ENCODE results near the gene FGFBP1.

The FGFBP1 gene

DNA sequence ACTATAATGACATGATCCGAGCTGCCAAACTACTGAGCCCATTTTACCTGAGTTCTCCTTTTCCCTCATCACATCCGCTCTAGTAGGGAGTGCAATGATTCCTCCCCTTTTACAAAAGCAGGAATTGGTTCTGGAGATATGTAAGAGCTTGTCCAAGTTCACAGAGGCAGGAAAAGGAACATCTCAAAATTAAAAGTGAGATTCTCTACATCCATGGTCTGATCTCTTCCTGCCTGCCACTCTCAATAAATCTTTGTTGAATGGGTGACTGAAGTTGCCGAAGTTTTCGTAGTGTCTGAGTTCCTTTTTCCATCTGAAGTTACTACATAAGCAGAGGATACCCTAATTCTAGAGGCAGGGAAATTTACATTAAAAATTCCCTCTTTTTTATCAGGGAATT is at the start of gene FGFBP1:
TSS of gene FGFBP1 (minus strand) at position 101 of the 400 bp plus-strand sequence. CDS start 2,108 bp downstream, outside the sequence.
- DNase-seq, result no peak

- no peak for DNase-seq
Observed at GRCh38 chr4:15988222-15988621, 49.7 kb upstream of the FGFBP1 start.

- no peak for DNase-seq
Observed at GRCh38 chr4:15986907-15987306, 48.4 kb upstream of the FGFBP1 start.

DNA sequence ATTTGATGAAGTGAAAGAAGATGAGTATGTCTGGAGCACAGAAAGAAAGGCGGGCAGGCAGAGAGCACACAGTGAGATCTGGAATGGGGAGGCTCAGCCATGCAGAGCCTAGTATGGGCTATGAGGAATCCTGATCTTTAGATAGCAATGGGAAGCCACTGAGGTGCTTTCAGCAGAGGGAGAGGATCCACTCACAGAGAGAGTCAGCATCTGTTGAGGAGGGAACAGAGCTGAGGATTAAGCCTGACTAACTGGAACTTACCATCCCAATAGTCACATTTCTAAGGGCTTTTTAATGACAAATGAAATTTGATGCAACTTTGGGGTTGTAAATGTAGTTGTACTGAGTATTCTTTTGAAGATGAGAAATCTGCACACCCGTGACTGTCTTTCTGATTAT is 45.1 kb upstream of the FGFBP1 start:
- DNase-seq, result no peak

GRCh38 chr4:15982842-15983524 is 44.4 kb upstream of the FGFBP1 start:
- DNase-seq, result peak; percentile 24

DNA sequence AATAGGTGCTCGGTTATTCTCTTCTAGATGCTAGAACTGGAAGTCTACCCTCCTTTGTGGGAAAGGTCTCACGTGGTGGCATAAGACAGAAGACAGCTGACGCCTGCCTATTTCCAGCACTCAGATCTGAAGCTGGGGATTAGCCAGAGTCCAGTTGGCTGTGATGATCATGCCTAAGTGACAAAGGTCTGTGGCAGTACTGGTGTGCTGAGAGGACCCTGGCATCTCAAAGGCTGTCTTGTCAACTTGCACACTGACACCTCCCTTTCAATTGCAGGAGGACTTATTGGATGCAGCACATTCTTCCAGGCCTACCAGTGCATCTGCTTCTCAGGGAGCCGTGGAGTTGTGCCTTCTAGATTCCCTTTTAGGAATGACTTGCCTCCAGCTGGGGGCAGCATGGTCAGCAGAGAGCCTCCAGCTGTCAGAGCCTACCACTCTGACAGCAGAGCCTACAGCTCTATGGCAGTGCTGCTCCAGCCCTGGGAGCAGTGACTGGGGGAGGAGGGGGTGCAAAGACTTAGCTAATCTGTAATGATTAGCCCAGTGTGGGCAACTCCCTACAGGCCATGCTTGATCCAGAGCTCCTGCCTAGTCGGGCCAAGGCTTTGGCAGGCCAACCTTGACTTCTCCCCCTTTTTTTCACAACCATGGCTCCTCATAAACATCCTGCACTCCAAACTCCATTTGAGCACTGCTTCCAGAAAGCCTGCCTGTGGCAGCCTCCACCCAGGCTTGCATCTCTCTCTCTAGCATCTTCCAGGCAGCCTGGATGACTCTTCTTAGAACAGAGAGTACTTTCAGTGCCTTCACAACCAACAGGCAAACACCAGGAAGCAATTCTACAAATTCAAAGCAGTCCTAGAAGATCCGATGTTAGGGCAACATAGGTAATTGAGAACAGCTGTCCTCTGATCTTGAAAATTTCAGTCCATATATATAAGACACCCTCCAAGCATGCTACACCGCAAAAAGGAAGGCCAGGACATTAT is 38.2 kb upstream of the FGFBP1 start:
- DNase-seq, result no peak

GRCh38 chr4:15971068-15971801 is 32.7 kb upstream of the FGFBP1 start:
- DNase-seq, result no peak

DNA sequence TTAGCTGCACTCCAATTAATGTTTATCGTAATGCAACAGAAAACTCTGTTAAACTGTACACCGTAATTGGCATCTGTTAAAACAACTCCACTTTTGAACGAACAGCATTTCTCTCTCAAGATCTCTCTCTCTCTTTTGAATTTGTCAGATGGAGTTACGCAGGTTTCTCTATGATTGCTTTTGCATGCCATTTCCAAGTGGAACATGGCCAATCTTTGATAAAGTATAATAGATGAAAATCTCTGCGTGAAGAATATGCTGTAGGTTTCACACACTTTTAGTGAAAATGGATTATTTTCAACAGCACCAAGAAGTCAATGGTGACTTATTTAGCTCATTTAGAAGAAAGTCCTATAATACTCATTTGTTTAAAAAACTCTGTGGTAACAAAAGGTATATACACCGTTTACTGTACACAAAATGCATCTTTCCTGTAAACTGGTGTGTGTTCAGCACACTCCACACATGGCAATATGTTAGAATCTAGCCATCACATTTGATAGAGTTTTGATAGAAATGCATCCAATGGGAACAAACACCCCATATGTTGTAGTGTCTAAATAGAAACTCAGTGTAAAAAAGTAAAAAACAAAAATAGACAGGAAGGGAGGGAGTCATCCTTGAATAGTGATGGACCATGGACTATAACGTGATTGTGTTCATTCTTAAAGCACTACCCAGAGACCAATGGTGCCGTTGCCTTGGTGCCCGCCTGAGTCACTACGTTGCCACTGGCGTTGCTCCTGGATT is 30.2 kb upstream of the FGFBP1 start:
- DNase-seq, result no peak

DNA sequence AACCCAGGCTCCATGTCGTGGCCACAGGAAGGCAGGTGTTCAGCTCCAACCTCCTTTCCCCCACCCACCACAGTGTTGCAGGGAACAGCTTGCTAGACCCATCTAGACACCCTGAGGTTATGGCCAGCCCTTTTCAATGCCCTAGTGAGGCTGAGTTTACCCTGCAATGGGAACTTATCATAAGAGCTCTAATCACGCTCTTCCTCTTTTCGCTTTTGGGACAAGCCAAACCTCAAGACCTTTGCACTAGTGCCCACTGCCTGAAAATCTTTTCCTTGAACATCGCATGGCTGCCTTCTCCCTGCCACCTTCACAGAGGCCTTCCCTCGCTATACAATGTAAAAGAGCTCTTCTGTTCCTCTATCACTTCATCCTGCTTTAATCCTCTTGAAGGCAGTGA is 26.8 kb upstream of the FGFBP1 start:
- DNase-seq, result no peak

GRCh38 chr4:15964159-15964558 is 25.6 kb upstream of the FGFBP1 start:
- no peak for DNase-seq

DNA sequence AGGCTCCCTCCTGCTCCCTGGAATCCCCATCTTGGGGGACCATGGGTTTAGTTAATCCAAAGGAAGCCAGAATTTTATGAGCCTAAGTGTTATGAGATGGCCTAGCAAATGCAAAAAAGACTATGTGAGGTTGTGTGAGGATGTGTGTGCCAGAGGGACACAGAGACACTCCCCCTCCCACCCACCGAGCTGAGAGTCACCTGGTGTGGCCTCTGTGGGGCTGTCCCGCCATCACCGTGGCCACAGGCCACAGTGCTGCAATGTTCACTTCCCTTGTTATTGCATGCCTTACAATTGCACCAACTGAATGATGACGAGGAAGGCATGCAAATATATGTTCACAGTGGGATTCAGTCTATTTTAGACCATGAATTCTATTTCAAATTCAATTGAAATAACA is 25.0 kb upstream of the FGFBP1 start:
- no peak for DNase-seq

DNA sequence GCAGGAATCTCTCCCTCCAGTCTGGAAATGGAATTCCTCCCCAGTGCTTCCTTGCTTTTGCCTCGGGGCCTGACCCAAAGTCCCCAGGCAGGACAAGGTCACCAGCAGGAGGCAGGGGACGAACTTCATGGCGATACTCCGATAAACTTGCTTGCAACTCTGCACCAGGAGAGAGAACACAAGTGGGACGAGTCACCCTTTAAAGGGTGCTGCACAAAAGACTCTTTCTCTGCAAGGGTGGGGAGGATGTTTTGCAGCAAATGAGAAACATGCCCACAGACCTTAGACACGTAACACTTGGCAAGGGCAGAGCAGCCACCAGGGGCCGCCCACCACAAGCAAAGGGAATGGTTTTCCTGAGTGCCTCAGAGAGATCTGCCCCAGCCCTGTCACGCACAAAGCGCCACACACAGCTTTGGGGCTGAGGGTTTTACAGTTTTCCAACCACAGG is 24.5 kb upstream of the FGFBP1 start, which contains the start of gene FGFBP2:
TSS of gene FGFBP2 (minus strand) at position 175 of the 451 bp plus-strand sequence. CDS start at position 129, 46 bp downstream.
- DNase-seq, result peak; percentile 62

GRCh38 chr4:15961781-15962510 is 23.4 kb upstream of the FGFBP1 start:
- no peak for DNase-seq

GRCh38 chr4:15958562-15958961 is 20.0 kb upstream of the FGFBP1 start:
- DNase-seq, result no peak

GRCh38 chr4:15956179-15956850 is 17.8 kb upstream of the FGFBP1 start:
- DNase-seq, result peak; percentile 58

- peak; percentile 14 for DNase-seq
Observed at GRCh38 chr4:15955670-15956069, 17.1 kb upstream of the FGFBP1 start.

GRCh38 chr4:15953625-15954024 is 15.1 kb upstream of the FGFBP1 start:
- DNase-seq, result no peak

- DNase-seq, result no peak
Observed at GRCh38 chr4:15951781-15952180, 13.2 kb upstream of the FGFBP1 start.

- DNase-seq, result no peak
Observed at GRCh38 chr4:15948826-15949225, 10.3 kb upstream of the FGFBP1 start.

DNA sequence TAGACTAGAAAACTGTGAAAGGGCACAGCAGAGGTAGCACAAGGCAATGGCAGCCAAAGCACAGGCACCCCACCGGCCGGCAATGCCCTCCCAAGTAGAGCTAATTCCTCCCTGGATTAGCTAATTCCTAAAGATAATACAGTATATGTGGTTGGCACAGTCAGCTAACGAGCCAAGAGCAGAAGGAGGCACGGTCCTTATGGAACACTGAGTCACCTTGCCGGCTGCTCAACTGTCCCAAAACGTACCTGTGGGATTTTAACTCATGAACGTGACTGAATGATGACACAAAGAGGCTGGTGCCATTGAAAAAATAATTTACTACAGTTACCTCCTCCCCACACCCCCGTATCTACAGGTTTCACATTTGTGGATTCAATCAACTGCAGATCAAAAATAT is 9.1 kb upstream of the FGFBP1 start:
- no peak for DNase-seq

GRCh38 chr4:15945516-15945915 is 7.0 kb upstream of the FGFBP1 start:
- no peak for DNase-seq

Measured in fibroblast of skin of right biceps (primary cell).